Measurements from ENCODE around the gene FAM180B.
A peak's percentile ranks its signal among the peaks of the same experiment; 100 is the strongest.

GRCh38 chr11:47552566-47553405, 33.7 kb upstream of the FAM180B start, which contains the start of gene CELF1:
- TF ChIP-seq TAF1 (IDR thresholded peaks at IDR 0.05; ENCODE audit: low read depth) (peak; percentile 73), EP300 (IDR thresholded peaks at IDR 0.05; ENCODE audit: borderline replicate concordance) (peak; percentile 35; the same call in 1 of the 2 replicates), EGR1 (IDR thresholded peaks at IDR 0.05) (0 out of 2 replicates have a peak, but pooled peaks have one; percentile 53), REST (IDR thresholded peaks at IDR 0.05; ENCODE audit: low read depth) (no peak), RAD21 (IDR thresholded peaks at IDR 0.05; ENCODE audit: low read depth) (peak; percentile 38; the same call in 1 of the 2 replicates), USF1 (IDR thresholded peaks at IDR 0.05) (no peak)
- TF ChIP-seq, protein P1, sequence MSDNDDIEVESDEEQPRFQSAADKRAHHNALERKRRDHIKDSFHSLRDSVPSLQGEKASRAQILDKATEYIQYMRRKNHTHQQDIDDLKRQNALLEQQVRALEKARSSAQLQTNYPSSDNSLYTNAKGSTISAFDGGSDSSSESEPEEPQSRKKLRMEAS (IDR thresholded peaks at IDR 0.05), result peak; percentile 80
